DND-41 (cell line): Measurements from ENCODE around the gene IFI27L1.

Experiments used
- ATAC-seq: fragments of 200-7000 bp; cut with Tn5 transposase; 3 replicates; pipeline ENCODE4 v1.9.1; 2021; ENCODE audit warnings: low read depth; ENCODE audit not compliant: insufficient read depth
- DNase-seq: peaks from one replicate; pipeline ENCODE4 v3.0.0-alpha.2; 2020
- H2AFZ ChIP-seq: 2 replicates; pipeline ENCODE4 v1.6.0; 2012; ENCODE audit warnings: low read depth, low read length
- H3K27ac ChIP-seq: 2 replicates; pipeline ENCODE4 v1.5.1; 2012; ENCODE audit warnings: low read length, inconsistent platforms
- H3K27me3 ChIP-seq: fragments of 200-600 bp; sonication (generic); 2 replicates; pipeline ENCODE4 v1.6.0; 2012; ENCODE audit warnings: low read length, mild to moderate bottlenecking, inconsistent platforms; ENCODE audit not compliant: insufficient read depth, poor library complexity
- H3K36me3 ChIP-seq: 2 replicates; pipeline ENCODE4 v1.5.1; 2012; ENCODE audit warnings: low read length, inconsistent platforms; ENCODE audit not compliant: insufficient read depth
- H3K4me1 ChIP-seq: 2 replicates; pipeline ENCODE4 v1.5.1; 2012; ENCODE audit warnings: mild to moderate bottlenecking, low read length; ENCODE audit not compliant: insufficient read depth
- H3K4me2 ChIP-seq: 2 replicates; pipeline ENCODE4 v1.6.0; 2012; ENCODE audit warnings: mild to moderate bottlenecking, moderate library complexity, low read length, inconsistent platforms; ENCODE audit not compliant: insufficient read depth
- H3K4me3 ChIP-seq, 2 experiments: fragments of 200-600 bp in 1 of 2; shearing (Covaris generic) in 1 of 2; 2 replicates each; pipeline ENCODE4 v1.5.1; 2012 to 2016; ENCODE audit warnings: inconsistent platforms in 2 of 2, low read length in 2 of 2, mild to moderate bottlenecking in 2 of 2, low read depth in 1 of 2, moderate library complexity in 1 of 2
- H3K79me2 ChIP-seq: 2 replicates; pipeline ENCODE4 v1.6.0; 2012; ENCODE audit warnings: low read length, inconsistent platforms; ENCODE audit not compliant: insufficient read depth
- H3K9ac ChIP-seq: 2 replicates; pipeline ENCODE4 v1.6.0; 2012; ENCODE audit warnings: low read depth, mild to moderate bottlenecking, inconsistent platforms, low read length, moderate library complexity
- H3K9me3 ChIP-seq: 2 replicates; pipeline ENCODE4 v1.5.1; 2012; ENCODE audit warnings: low read length, moderate library complexity, mild to moderate bottlenecking, inconsistent platforms; ENCODE audit not compliant: insufficient read depth, severe bottlenecking
- H4K20me1 ChIP-seq: 2 replicates; pipeline ENCODE4 v1.6.0; 2012; ENCODE audit warnings: low read length; ENCODE audit not compliant: insufficient read depth
- EZH2 ChIP-seq: IDR thresholded peaks from 3 replicates; pipeline ENCODE4 v1.6.1; 2012; ENCODE audit warnings: borderline replicate concordance, low read depth, mild to moderate bottlenecking, moderate library complexity, low read length, inconsistent platforms; ENCODE audit not compliant: severe bottlenecking
- TF ChIP-seq, protein P1 (sequence below): IDR thresholded peaks from 2 replicates; pipeline ENCODE4 v1.5.1; 2012; ENCODE audit warnings: borderline replicate concordance, low read length, moderate library complexity, mild to moderate bottlenecking; ENCODE audit not compliant: poor library complexity, severe bottlenecking; ENCODE audit errors: extremely low read depth

The IFI27L1 gene

DNA sequence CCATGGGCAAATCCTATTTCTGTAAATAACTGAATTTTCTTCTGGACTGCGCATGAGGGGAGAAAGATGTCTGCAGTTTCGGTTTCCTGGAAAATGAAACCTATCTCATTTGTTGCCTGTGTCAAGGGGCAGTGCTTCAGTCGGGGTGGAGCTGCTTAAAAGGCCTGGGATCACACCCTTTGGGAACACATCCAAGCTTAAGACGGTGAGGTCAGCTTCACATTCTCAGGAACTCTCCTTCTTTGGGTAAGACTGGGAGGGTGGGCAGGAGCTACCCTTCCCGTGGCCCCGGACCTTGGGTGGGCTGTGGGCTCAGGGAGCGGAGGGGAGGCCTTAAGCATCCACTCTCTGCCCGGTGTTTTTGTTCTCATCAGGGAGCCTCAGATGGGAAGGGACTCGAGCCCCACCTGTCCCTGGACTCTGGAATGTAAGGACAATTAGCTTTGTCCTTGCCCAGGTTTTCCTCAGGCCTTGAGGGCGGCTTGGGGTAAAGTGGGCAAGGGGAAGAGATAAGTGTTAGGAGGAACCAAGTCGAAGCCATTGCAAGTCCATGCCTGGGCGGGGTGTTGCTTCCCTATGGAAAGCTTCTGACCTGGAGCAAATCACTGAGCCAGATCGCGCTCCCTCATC lies 29.6 kb downstream of the IFI27L1 start, which contains the start of gene IFI27:
TSS of gene IFI27 (plus strand) at position 185 of the 630 bp plus-strand sequence.
- TF ChIP-seq EZH2 = no peak
- TF ChIP-seq, protein P1, sequence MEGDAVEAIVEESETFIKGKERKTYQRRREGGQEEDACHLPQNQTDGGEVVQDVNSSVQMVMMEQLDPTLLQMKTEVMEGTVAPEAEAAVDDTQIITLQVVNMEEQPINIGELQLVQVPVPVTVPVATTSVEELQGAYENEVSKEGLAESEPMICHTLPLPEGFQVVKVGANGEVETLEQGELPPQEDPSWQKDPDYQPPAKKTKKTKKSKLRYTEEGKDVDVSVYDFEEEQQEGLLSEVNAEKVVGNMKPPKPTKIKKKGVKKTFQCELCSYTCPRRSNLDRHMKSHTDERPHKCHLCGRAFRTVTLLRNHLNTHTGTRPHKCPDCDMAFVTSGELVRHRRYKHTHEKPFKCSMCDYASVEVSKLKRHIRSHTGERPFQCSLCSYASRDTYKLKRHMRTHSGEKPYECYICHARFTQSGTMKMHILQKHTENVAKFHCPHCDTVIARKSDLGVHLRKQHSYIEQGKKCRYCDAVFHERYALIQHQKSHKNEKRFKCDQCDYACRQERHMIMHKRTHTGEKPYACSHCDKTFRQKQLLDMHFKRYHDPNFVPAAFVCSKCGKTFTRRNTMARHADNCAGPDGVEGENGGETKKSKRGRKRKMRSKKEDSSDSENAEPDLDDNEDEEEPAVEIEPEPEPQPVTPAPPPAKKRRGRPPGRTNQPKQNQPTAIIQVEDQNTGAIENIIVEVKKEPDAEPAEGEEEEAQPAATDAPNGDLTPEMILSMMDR = no peak
- Histone ChIP-seq H3K9me3 (no peaks in the 10 kb centered on the region), H2AFZ (no peak within 1 kb of the TSS), H3K4me3 (no peak within 1 kb of the TSS), H3K36me3 (no peaks in the 10 kb centered on the region), H3K9ac (no peak within 1 kb of the TSS), H3K27ac (no peak within 1 kb of the TSS), H3K4me2 (no peak within 1 kb of the TSS), H4K20me1 (no peaks in the 10 kb centered on the region), H3K4me1 (no peaks in the 10 kb centered on the region), H3K27me3 (no peaks in the 10 kb centered on the region), H3K79me2 (no peaks in the 10 kb centered on the region)
- ATAC-seq (no peak), DNase-seq (no peak)

DNA sequence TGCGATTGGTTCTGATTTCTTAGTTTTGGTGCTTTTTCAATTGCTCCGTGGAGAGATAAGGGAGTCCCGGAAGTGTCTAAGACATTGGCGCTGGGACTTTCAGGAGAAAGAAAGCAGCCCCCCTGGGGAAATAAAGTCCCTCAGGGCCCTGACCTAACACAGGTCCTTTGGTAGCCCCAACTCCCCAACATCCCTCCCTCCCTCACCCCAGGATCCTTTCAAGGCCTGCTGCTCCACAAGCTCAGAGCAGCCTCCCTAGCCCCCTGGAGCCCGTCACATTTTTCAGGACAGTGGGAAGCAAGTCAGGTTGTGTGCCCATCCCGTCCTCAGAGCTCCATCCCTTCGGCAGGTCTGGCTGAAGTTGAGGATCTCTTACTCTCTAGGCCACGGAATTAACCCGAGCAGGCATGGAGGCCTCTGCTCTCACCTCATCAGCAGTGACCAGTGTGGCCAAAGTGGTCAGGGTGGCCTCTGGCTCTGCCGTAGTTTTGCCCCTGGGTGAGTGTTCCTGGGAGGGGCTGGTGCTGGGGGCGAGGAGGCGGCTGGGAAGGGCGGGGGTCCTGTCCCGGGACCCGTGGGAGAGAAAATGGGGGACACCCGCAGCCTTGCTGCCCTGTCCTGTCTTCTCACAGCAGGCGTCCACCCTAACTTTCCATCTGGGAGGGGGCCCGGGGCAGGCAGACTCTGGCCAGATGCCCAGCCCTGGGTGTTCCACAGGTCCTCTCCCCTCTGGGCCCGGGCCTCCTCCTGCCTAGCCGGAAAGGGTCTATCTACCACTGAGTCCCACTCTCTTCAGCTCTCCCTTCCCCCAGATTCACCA lies 30.4 kb downstream of the IFI27L1 start:
- Histone ChIP-seq H3K4me3 (no peak overlapping the region), H3K27me3 (no peaks in the 10 kb centered on the region), H3K4me1 (no peaks in the 10 kb centered on the region), H3K9ac (no peak overlapping the region), H4K20me1 (no peaks in the 10 kb centered on the region), H3K27ac (no peak overlapping the region), H3K36me3 (no peaks in the 10 kb centered on the region), H3K4me2 (no peak overlapping the region), H3K79me2 (no peaks in the 10 kb centered on the region), H2AFZ (no peak overlapping the region), H3K9me3 (no peaks in the 10 kb centered on the region)
- TF ChIP-seq, protein P1 = no peak
- no peak for TF ChIP-seq EZH2
- ATAC-seq = no peak
- DNase-seq = no peak

DNA sequence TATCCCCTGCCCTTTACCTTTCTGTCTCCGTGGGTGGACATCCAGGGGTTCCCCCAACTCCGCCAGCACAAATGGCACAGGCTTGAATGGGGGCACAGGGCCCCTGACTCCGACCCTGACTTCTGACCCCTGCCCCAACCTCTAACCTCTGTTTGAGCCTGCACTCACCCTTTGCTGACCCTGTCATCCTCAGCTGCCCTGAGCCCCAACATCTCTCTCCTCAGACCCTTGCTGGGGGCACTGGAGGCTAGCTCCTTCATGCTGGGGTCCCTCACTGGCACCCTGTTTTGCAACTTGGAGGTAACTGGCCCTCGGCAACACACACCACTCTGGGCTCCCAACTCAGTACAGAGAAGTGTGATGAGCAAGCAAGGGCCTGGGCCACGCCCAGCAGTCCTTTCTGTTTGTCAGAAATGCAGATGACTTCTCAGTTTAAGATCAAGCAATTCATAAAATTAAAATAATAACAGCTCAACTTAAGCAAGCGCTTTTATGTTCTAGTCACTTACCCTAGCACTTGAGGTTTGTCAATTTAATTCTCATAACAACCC lies 31.5 kb downstream of the IFI27L1 start:
- H3K4me3 ChIP-seq = no peak overlapping the region
- no peaks in the 10 kb centered on the region for H3K9me3 ChIP-seq
- no peak overlapping the region for H3K27ac ChIP-seq
- TF ChIP-seq EZH2 = no peak
- TF ChIP-seq, protein P1 = no peak
- no peak overlapping the region for H2AFZ ChIP-seq
- H3K4me2 ChIP-seq = no peak overlapping the region
- H3K9ac ChIP-seq = no peak overlapping the region
- H4K20me1 ChIP-seq = no peaks in the 10 kb centered on the region
- H3K4me1 ChIP-seq = no peaks in the 10 kb centered on the region
- H3K79me2 ChIP-seq = no peaks in the 10 kb centered on the region
- ATAC-seq = no peak
- DNase-seq = no peak
- no peaks in the 10 kb centered on the region for H3K36me3 ChIP-seq
- H3K27me3 ChIP-seq = no peaks in the 10 kb centered on the region
